ENCODE measurements around the gene SSBP2.

SSBP2 gene

DNA sequence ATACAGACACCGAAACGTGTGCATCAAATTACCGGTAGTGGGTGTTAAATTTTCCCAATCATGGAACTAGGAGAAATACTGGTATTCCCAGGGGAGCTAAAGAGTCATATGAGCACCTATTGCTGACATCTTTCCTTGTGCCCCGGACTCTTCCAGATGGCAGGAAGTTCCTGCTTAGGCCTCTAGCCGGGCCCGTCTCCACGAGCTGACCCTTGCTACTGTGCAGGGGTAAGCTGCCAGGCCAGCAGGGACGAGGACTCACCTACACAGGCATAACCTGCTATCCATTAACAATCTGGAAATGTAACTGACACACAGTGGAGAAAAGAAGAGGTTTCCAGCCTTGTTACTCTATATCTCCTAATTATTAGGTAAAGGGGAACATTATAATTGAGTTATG is 16.2 kb upstream of the SSBP2 start:
- DNase-seq (ENCODE audit: low read depth, low spot score): no peak

DNA sequence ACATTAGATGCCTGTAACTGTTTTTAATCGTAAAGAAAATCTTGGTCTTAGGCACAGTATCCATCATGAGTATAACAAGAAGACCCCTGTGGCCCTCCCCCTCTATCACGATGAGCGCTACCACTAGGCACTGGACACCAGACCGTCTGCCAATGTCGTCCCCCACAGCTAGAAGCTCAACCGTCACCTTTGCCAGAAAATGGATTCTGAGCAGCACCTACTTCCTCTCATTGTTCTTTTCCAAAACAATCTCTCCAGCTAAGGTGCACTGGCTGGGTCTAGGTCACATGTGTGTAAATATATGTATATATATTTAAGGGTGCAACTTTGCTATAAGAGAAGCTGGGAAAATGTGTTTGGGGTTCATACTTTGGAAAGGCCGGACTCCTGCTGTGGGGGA is 15.7 kb upstream of the SSBP2 start:
- no peak for DNase-seq (ENCODE audit: low read depth, low spot score)

- DNase-seq (ENCODE audit: low read depth, low spot score): no peak
Observed at GRCh38 chr5:81763294-81763928, 12.5 kb upstream of the SSBP2 start.

DNA sequence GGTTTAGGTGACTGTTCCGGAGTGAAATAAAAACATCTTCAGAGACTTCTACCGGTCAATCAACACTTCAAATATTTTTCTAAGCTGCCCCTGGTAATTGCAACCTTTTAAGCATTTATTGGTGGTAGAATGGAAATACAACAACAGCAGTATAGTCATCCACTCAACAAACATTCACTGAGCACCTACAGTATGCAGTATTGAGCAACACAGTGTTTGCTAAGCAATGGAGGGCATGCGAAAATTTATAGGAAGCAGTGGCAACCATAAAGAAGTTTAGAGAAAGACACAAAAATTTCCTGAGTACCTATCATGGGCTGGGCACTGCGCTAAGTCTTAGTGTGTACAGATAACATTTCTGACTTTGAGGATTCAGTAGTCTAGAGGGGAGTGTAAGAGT is 12.0 kb upstream of the SSBP2 start:
- DNase-seq (ENCODE audit: low read depth, low spot score): no peak

DNA sequence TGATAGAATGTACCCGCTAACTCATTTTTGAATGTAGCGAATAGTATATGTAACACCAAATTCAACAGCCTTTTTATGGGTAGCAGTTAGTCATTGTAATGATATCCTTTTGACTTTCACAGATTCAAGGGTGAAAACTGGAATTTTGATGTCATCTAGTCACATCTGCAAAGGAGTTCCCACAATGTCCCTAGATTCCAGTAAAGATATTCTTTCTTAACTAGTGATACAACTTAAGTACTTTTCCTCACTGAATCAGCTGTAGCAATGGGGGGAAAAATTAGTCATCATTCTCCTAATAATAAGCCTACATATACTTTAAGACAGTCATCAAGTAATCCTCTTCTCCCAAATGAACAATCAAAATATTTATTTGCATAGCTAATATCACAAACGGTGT is 11.5 kb upstream of the SSBP2 start:
- DNase-seq (ENCODE audit: low read depth, low spot score): no peak

DNA sequence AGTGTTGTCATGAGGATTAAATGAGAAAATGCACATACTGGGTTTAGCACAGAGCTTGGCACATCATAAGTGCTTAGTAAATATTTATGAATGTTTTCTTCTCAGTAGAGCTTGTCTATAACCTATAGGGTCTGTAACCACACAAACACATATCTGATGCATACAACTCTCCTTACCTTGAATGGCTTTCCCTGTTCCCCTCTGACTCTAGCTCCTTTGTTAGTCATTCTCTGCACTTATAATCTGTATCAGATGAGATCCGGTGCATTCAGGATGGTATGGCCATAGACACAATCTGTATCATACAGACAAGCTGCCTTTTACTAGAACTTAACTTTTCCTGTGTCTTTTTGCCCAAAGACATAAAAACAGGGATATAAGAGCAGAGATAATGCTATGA is 11.1 kb upstream of the SSBP2 start:
- DNase-seq (ENCODE audit: low read depth, low spot score): no peak

DNA sequence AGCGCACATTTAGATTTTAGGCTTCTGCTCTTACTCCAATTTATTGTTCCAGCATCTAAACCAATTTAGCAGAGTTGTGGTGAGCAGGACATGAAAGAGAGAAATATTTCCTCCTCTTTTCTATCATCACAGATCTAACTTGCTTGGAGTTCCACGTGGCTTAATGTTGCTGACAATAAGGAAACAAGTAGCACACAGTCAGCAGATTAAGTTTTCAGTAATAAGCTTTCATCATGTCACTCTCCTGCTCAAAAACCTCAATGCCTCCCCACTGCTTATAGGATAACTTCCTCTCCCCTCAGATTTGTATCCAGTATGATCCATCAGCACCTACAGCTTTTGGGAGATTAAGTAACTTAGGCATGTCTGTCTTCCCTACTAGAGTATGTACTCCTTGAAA is 10.4 kb upstream of the SSBP2 start:
- DNase-seq (ENCODE audit: low read depth, low spot score): no peak

DNA sequence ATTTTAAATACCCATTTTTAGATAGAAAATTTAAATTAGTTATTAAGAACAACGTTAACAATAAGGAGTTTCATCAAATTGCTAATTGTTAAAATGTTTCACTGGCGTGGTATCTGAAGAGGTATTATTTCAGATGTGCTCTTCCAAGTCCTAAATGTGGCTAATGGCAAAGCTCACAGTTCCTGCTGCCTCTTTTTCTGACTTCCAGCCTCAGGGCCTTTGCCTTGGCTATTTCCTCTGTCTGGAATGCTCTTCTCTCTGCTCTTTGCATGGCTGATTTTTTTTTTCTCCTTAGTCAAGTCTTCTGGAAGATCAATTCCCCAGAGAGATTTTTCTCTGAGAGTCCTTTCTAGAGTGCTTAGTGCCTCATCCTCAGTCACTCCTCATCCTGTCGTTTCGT is 9.6 kb upstream of the SSBP2 start:
- no peak for DNase-seq (ENCODE audit: low read depth, low spot score)

DNA sequence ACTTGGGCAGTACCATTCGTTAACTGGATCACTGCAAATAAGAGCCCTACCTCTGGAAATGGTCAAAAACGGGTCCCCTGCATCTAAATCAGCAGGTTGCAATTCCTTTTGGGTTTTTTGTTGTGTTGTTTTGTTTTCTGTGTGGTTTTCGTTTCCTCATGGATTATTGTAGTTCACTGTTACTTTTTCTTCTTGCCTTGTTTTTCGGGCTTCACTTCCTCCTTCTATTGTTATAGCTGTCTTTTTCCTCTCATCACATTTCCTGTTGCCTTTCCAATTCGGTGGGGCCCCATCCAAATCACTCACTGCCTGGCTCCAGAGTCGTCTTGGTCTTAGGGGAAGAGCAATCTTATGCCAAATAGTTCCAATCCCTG is 8.7 kb upstream of the SSBP2 start:
- DNase-seq (ENCODE audit: low read depth, low spot score): no peak

DNA sequence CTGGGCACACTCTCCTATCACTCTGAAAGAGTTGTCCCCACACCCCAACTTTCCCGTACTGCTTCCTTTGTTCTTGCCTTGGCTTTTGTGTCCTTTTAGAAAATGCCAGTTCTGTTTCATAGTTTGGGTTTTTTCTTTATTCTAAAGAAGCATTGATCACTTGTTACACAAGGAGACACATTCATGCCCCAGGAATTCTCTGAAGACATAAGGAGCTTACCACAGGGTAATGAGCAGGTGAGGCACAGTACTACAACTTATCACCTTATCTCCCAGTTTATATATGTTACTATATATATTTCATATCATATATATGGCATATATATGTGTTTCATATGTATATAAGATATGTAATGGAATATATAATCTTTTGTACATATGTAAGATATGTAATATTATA is 6.5 kb upstream of the SSBP2 start:
- no peak for DNase-seq (ENCODE audit: low read depth, low spot score)

DNA sequence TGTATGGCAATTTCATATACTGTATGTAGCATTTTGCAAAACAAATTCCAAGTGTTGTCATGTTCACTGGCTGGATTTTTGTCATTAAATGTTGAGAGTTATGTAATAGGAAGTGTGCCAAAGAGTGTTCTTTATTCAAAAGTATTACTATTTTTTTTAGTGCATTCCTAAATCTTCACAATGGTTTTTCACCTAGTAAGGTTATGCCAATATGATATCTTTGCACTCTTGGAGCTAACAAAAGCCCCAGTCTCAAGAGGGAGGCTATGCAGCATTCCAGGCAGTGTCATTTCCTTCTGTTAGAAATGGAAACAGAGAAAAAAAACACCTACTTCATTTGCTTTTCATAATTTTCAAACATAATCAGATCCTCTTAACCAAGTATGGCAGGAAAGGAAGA is 5.1 kb upstream of the SSBP2 start:
- DNase-seq (ENCODE audit: low read depth, low spot score): no peak

- DNase-seq (ENCODE audit: low read depth, low spot score): peak; percentile 81
Observed at GRCh38 chr5:81755320-81755719, 4.4 kb upstream of the SSBP2 start.

GRCh38 chr5:81754621-81755020 is 3.7 kb upstream of the SSBP2 start:
- no peak for DNase-seq (ENCODE audit: low read depth, low spot score)

GRCh38 chr5:81753429-81753828 is 2.5 kb upstream of the SSBP2 start:
- no peak for DNase-seq (ENCODE audit: low read depth, low spot score)

DNA sequence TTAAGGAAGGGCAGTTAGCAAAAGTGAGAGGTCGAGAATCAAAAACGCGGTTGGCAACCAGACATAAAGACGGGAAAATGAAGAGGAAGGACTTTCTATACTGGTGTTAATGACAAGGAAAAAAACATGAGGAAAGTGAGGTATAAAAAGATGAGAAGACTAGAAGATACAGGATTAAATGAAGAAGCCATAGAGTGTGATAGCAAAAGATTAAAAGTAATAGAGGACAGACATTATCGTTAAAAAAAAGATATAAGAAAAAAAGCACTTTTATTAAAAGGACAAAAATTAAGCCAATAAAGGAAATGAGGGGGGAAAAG is 1.7 kb upstream of the SSBP2 start:
- no peak for DNase-seq (ENCODE audit: low read depth, low spot score)

DNA sequence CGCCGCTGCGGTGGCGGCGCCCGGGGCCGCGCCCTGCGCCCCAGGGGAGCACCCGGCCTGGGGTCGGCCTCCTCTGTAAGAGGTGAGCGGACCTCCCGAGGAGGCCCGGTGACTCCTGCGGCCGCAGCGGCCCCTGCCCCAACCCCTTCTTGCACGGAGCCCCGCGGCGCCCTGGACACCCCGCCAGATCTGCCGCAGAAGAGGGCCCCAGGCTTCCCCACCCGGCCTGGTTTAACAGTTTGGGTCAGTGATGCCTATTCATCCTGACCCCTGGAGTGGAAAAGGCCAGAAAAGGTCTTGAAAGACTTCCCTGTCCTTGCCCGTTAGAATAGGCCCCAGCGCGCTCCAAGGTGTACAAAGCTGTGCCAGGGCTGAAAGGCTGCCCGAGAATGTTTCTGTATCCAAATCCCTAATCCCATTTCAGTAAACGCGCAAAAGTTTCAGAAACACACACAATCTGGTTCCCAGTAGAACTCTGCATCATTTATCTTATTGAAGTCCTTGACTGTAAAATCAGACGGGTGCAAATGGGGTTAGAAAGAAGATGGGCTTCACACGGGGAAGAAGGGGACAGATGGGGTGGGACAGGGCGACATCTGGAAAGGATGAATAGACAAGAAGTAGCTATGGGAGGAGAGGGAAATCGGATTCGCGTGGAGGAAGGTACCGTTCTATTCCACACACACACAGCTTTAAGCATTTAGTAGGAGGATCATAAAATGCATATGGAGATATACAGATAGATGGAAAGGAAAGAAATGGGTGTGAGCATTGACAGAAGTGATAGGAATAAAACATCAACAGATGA is 1.1 kb upstream of the SSBP2 start:
- DNase-seq (ENCODE audit: low read depth, low spot score): no peak

DNA sequence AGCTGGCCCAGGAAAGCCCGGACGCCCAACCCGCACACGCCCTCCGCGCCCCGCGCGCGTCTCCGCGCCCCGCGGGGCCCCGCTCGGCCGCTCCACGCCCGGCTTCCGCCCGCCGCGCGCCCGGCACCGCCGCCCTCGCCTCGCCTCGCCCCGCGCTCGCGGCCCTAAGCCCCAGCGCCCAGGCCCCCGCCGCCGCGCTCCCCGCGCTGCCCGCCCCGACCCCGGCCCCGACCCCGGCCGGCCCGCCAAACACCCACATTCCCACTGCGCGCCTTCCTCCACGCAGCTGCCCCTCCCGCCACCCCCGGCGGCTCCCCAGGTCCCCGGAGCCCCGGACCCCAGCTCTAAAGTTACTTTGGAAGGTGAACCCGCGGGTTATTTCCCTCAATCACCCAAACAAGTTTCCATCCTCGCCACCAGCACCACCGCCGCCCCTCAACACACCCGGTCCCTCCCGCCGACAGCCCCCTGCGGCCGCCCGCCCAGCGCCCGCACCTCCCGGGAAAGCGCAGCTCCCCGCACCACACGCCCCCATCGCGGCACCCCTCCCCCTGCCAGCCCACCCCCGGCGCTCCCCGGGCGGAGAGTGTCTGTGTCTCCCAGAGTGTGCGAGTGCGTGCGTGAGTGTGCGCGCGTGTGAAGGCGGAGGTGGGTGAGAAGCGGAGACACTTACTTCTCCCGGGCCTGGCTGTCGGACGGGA is 439 bp downstream of the SSBP2 start:
- DNase-seq (ENCODE audit: low read depth, low spot score): no peak

DNA sequence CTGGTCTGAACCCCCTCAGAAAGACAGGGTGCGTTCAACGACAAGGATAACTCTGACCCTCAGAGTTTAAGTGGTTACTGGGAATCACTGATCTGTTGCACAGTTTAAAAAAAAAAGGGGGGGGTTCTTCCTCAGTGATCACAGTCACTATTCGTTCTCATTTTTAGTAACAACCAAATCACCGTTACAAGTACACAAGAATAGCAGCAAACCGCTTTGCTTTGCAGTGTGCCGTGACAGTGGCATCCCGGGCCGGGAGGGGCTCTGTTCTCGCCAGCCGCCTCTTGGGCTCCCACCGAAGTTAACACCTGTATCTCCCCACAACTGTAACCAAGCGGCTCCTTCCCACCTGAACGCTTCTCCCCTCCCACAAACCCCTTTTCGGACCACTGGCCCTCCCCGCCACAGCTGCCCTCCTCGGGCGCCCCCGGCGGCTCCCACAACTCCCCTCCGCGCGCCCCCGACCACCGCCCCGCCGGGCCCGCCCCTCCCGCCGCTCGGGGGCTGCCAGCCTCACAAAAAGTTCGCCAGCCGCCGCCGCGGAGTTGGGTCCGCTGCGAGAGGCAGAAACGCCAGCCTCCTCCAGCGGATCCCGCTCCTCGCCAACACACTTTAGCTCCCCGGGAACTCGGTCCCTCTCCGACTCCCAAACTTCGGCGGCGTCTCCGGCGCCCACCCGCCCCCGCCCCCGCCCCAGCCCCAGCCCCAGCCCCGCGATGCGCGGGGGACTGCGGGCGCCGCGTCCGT is 1.2 kb downstream of the SSBP2 start:
- DNase-seq (ENCODE audit: low read depth, low spot score): no peak

GRCh38 chr5:81749192-81749560 is 1.7 kb downstream of the SSBP2 start:
- DNase-seq (ENCODE audit: low read depth, low spot score): no peak

DNA sequence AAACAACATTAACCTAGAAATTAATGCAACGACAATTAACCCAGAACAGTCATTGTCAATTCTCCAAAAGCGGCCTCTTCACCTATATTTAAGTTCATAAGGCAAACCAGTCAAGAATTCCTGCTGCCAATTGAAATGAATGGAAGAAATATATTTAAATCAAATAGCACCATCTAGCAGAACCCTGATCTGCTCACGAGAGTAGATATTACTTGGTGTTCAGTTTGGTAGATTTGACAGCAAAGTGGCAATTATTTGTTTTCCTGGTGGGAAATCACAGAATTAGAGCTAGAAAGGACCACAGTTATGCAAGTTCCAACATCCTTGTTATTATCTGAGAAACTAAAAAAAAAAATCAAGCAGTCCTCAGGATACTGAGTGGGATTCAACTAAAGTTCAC is 2.3 kb downstream of the SSBP2 start:
- no peak for DNase-seq (ENCODE audit: low read depth, low spot score)

DNA sequence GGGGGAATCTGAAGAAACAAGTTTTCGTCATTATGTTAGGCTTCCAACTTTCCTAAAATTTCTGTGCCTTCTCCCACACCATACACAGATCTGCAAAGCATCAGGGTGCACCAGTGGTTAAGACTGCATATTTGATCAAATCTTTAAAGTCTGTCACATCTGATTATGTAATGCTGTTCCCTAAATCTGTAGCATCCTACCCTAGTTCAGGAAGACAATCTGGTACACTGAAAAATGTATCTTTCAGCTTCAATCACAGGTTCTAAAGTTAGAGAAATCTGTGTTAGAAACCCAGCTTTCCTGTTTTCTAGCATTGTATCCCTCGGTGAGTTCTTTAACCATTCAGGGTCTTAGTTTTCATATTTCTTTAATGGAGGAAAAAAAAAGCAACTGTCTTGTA is 3.9 kb downstream of the SSBP2 start:
- no peak for DNase-seq (ENCODE audit: low read depth, low spot score)

DNA sequence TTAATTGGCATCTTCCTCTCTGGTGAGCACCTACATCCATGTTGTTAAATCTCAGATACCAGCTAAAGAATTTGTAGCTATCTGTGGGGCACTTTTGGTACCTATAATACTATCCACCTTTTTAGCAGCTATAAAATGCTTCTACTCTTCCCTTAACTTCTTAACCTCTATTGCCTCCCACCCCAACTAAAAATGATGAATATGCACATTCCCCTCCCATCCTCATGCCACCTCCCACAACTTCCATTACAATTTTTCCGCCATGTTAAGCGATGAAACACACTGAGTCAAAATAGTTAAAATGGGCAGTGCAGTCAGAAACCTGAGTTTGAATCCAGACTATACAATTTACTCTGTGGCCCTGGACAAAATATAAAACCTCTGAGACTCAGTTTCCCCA is 10.1 kb downstream of the SSBP2 start:
- DNase-seq (ENCODE audit: low read depth, low spot score): no peak

DNA sequence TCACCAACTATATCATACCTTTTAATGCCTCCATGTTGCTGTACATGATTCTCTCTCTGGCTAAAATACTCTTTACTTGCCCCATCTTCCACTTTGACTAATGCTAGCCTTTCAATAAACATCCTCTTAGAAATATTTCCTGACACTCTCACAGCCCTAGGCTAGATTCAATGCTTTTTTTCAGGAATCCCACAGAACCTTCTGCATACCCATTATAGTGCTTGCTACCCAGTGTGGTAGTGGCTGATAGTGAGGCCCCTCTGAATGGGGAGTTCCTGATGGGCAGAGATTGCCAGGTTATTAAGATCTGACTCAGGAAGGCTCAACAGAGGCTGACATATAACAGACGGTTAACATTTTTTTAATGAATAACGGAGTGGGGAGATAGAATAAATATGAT is 11.6 kb downstream of the SSBP2 start:
- no peak for DNase-seq (ENCODE audit: low read depth, low spot score)
